MCF 10A (cell line): ENCODE results near the gene CFAP61. TPM values are rescaled to one million over a fixed set of nuclear protein-coding genes. Genes with fewer than 3 reads are reported as not detected.

Experiments used
- BruUV-seq: library from RNA; stranded (reverse); fragments of 400-500 nt; replicated peaks from 2 replicates; lab custom pipeline; 2021; lab: Mats Ljungman, UMichigan
- CTCF ChIA-PET: fragments of 300-600 bp; sonication (Branson Sonifier 250); formaldehyde crosslinking; extraction: SDS; loops from one replicate; lab custom pipeline; 2021; ENCODE audit warnings: antibody characterized with exemption, inconsistent platforms; lab: Yijun Ruan, JAX
- POLR2A ChIA-PET: fragments of 300-600, 350-650 bp; sonication (Branson Sonifier 250); formaldehyde crosslinking; extraction: SDS; loops from one replicate; lab custom pipeline; 2020; ENCODE audit warnings: antibody characterized with exemption, inconsistent platforms; lab: Yijun Ruan, JAX
- DNase-seq: peaks from one replicate; pipeline ENCODE4 v3.0.0-alpha.2; 2018; ENCODE audit not compliant: unreplicated experiment
- H3K27ac Mint-ChIP-seq: one replicate; pipeline ENCODE4 v1.8.0; 2022; ENCODE audit warnings: mild to moderate bottlenecking, low read depth, mixed read lengths; ENCODE audit not compliant: unreplicated experiment
- H3K27me3 Mint-ChIP-seq: one replicate; pipeline ENCODE4 v1.8.0; 2022; ENCODE audit warnings: mixed read lengths; ENCODE audit not compliant: insufficient read depth, unreplicated experiment
- H3K36me3 Mint-ChIP-seq: one replicate; pipeline ENCODE4 v1.8.0; 2022; ENCODE audit warnings: mild to moderate bottlenecking, moderate library complexity, mixed read lengths; ENCODE audit not compliant: insufficient read depth, unreplicated experiment
- H3K4me1 Mint-ChIP-seq: one replicate; pipeline ENCODE4 v1.8.0; 2022; ENCODE audit warnings: mixed read lengths; ENCODE audit not compliant: insufficient read depth, unreplicated experiment
- H3K4me3 Mint-ChIP-seq: one replicate; pipeline ENCODE4 v1.8.0; 2022; ENCODE audit warnings: mild to moderate bottlenecking, moderate library complexity, mixed read lengths; ENCODE audit not compliant: unreplicated experiment
- H3K9me3 Mint-ChIP-seq: one replicate; pipeline ENCODE4 v1.8.0; 2022; ENCODE audit warnings: mixed read lengths; ENCODE audit not compliant: unreplicated experiment
- CTCF ChIP-seq: fragments of 200-600 bp; IDR thresholded peaks from one replicate; pipeline ENCODE4 v1.8.0; 2022; ENCODE audit warnings: antibody characterized with exemption, mild to moderate bottlenecking; ENCODE audit not compliant: unreplicated experiment
- intact Hi-C: fragments of 100-400 bp; cut with micrococcal nuclease; formaldehyde crosslinking; loops from 2 replicates; pipeline ENCODE4 v1.14.1; 2022
- total RNA-seq: library from RNA; stranded (reverse); gene quantifications from 2 replicates; pipeline ENCODE4 v1.2.3, GENCODE V29; 2022

CFAP61 gene
- total RNA-seq, 1 experiment from 2014 or later, result 1.5 TPM

DNA sequence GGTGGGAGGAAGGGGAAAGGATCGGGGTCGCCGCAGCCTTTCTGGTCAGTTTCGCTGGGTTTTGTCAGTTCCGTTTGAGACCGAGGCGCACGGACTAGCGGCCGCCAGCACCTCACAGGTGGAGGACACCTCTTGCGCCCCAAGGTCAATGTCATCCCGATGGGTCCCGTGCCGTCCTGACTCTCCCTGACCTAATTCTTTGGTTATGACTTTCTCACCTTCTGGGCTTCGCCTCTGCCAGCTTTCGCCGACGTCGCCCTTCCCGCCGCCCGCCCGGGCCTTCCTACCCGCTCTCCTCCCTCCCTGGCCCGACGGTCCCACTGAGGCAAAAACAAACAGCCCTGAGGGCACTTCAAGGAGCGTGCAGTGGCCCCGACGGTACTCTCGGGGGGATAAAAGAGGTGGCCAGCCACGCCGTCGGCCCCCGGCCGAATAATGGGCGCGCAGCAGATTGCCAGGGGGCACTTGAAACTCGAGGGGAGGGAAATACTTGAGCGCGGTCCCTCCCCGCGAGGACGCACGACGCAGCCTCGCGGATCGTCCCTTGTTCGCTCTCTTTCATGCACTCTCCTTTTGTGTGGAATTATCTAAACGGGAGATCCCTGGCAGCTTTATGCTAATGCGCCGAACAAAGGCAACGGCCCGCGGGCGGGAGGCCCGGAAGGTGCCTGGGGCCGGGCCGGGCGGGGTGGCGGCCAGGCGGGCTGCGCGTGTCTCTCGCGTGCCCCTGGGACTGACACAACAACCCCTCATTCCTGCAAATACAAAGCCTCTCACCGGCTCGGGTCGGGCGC is 311.7 kb downstream of the CFAP61 start:
- intact Hi-C loops, result loop anchor here (5.0 kb wide), 1 partner anchor 43 kb away; no protein-coding TSS in a partner anchor
- ChIA-PET POLR2A (no interaction called here), CTCF (interaction anchor here (0.6 kb wide), 1 partner anchor 106 kb away, joined by 3 read pairs; no protein-coding TSS in a partner anchor)
- Mint-ChIP-seq H3K27me3 (peaks cover 66% of the 10 kb centered on the region), H3K27ac (no peak overlapping the region), H3K4me3 (no peak overlapping the region), H3K4me1 (peaks cover 22% of the 10 kb centered on the region), H3K36me3 (no peaks in the 10 kb centered on the region), H3K9me3 (no peaks in the 10 kb centered on the region)
- no peak for TF ChIP-seq CTCF
- no TSS peak for BruUV-seq
- no peak for DNase-seq

DNA sequence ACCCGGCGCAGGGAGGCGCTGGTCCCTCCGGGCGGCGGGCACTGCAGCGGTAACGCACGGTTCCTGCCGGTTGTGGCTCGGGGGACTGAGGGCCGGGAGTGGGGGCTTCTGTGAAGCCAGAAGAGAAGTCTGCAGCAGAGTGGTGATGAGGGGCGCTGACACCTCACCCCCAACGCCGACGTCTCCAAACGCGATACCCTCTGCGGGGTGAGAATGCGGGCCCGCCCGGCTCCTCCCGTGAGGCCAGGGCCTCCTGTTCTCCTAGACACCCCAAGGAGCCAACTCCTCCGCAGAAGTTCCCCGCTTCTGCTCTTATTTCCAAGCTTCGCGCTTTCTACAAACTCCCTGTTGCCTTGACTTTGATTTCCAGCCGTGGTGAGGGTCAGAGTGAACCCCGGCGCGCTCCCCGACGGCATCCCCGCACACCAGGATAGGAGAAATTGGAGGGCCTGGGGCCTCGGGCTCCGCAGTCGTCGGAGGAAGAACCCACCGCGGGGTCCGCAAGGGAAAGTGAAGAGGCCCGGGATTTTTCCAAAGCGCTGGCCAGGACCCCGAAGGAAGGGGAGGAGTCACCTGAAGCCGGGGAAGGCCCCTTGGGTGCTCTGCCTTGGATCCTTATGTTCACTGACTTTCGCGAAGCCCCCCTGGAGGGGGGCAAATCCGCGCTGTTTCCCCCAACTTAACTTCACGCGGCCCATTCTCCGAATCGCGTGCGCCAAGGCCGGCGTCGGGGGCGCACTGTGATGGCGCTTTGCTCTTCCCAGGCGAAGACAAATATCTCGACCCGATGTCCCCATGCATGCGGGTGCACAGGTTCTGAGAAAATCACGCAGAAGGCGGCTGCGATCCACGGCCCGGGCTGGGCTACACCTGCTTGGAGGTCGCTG is 312.5 kb downstream of the CFAP61 start:
- ChIA-PET POLR2A (interaction anchor here (0.6 kb wide), 1 partner anchor 60 kb away, joined by 4 read pairs; no protein-coding TSS in a partner anchor), CTCF (no interaction called here)
- H3K9me3 Mint-ChIP-seq, result no peaks in the 10 kb centered on the region
- no peak overlapping the region for H3K4me3 Mint-ChIP-seq
- TF ChIP-seq CTCF, result no peak
- peaks cover 22% of the 10 kb centered on the region for H3K4me1 Mint-ChIP-seq
- intact Hi-C loops, result loop anchor here (5.0 kb wide), 1 partner anchor 42 kb away; no protein-coding TSS in a partner anchor
- no peak for DNase-seq
- H3K27ac Mint-ChIP-seq, result no peak overlapping the region
- no peaks in the 10 kb centered on the region for H3K36me3 Mint-ChIP-seq
- BruUV-seq, result no TSS peak
- peaks cover 72% of the 10 kb centered on the region for H3K27me3 Mint-ChIP-seq

DNA sequence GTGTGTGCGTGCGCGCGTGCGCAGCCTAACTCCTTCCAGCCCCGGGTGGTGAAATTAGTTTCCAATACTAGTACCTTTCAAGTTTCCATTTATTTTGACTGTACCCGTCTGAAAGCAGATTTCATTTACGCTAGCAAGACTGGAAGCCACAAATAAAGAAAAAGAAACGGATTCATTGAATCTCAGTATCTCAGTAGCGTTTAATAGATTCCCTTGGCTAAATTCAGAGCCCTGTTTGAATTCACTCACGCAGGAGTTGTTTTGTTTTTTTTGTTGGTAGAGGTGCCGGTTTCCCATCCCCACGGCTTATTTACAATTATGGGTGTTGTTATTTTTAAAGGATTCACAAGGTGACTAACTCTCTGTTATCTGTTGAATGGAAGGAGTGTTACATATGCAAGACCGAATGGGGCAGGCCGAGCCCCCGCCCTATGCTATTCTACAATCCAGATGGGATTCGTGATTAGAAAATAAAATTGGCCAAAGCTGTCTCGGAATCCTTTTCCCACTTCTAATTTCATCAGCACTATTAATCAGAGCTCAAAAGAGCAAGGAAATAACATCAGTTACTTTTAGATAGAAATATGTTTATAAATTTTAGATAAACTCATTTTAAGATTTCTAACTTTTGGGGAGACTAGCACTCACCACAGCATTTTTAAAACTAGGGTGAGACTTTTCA is 313.3 kb downstream of the CFAP61 start:
- peaks cover 18% of the 10 kb centered on the region for H3K4me1 Mint-ChIP-seq
- H3K27ac Mint-ChIP-seq, result no peak overlapping the region
- no peak for DNase-seq
- no peaks in the 10 kb centered on the region for H3K36me3 Mint-ChIP-seq
- ChIA-PET POLR2A (no interaction called here), CTCF (interaction anchor here (0.6 kb wide), 1 partner anchor 61 kb away, joined by 3 read pairs; no protein-coding TSS in a partner anchor)
- no peak overlapping the region for H3K4me3 Mint-ChIP-seq
- H3K9me3 Mint-ChIP-seq, result no peaks in the 10 kb centered on the region
- H3K27me3 Mint-ChIP-seq, result peaks cover 70% of the 10 kb centered on the region
- BruUV-seq, result no TSS peak
- intact Hi-C loops, result no loop called here
- no peak for TF ChIP-seq CTCF
